ENCODE data around the gene SNW1. TPM values are rescaled to one million over a fixed set of nuclear protein-coding genes. Genes with fewer than 3 reads are reported as not detected.

The SNW1 gene
- total RNA-seq, result 10 to 100 TPM; 46.7 to 62.8 (median 58.0) TPM

- intact Hi-C loops (cut with DNase I; ENCODE audit: low total_unique reads), result no loop called here
- peak within 1 kb of the TSS; percentile 89 for H3K4me3 ChIP-seq (ENCODE audit: low read depth, poor library complexity, severe bottlenecking)
- peak; percentile 94 to 98 for DNase-seq (ENCODE audit: low spot score in 2 of 2)
- WGBS, 2 donors, result 0 to 1% methylated on average over 58 to 60 of the region's 60 CpGs
- TF ChIP-seq CTCF (IDR thresholded peaks at IDR 0.05), result no peak
- TF ChIP-seq POLR2A (IDR thresholded peaks at IDR 0.05), result peak in 1 of 2 donors; percentile 87
Measured at GRCh38 chr14:77760381-77761204, at the start of gene SNW1. Gene SNW1 (minus strand): TSS chr14:77761156. CDS start chr14:77761127, 29 bp downstream.

- WGBS, 2 donors, result 96 to 97% methylated on average over 1 of the region's 1 CpG
- no peak for DNase-seq (ENCODE audit: low spot score in 2 of 2)
- H3K4me3 ChIP-seq (ENCODE audit: low read depth, poor library complexity, severe bottlenecking), result no peak overlapping the region
- intact Hi-C loops (cut with DNase I; ENCODE audit: low total_unique reads), result no loop called here
- no peak for TF ChIP-seq POLR2A (IDR thresholded peaks at IDR 0.05)
- no peak for TF ChIP-seq CTCF (IDR thresholded peaks at IDR 0.05)
Measured at GRCh38 chr14:77809011-77809410, 48.1 kb upstream of the SNW1 start.

- H3K4me3 ChIP-seq (ENCODE audit: low read depth, poor library complexity, severe bottlenecking), result no peak overlapping the region
- TF ChIP-seq CTCF (IDR thresholded peaks at IDR 0.05), result no peak
- no peak for TF ChIP-seq POLR2A (IDR thresholded peaks at IDR 0.05)
Measured at GRCh38 chr14:77808250-77808649, 47.3 kb upstream of the SNW1 start.

GRCh38 chr14:77805706-77806105, 44.8 kb upstream of the SNW1 start:
- no peak overlapping the region for H3K4me3 ChIP-seq (ENCODE audit: low read depth, poor library complexity, severe bottlenecking)
- no peak for TF ChIP-seq POLR2A (IDR thresholded peaks at IDR 0.05)
- WGBS, 2 donors, result 79 to 87% methylated on average over 6 of the region's 6 CpGs
- intact Hi-C loops (cut with DNase I; ENCODE audit: low total_unique reads), result no loop called here
- DNase-seq (ENCODE audit: low spot score in 2 of 2), result no peak

More at GRCh38 chr14:77808250-77808649, 47.3 kb upstream of the SNW1 start:
- 96% methylated on average over 3 of the region's 3 CpGs for WGBS, 2 donors
- no peak for DNase-seq (ENCODE audit: low spot score in 2 of 2)
- intact Hi-C loops (cut with DNase I; ENCODE audit: low total_unique reads), result no loop called here

- TF ChIP-seq CTCF (IDR thresholded peaks at IDR 0.05) (no peak), POLR2A (IDR thresholded peaks at IDR 0.05) (no peak)
- WGBS, 2 donors, result 63 to 65% methylated on average over 6 of the region's 6 CpGs
- intact Hi-C loops (cut with DNase I; ENCODE audit: low total_unique reads), result no loop called here
- no peak overlapping the region for H3K4me3 ChIP-seq (ENCODE audit: low read depth, poor library complexity, severe bottlenecking)
- DNase-seq (ENCODE audit: low spot score in 2 of 2), result no peak
Measured at GRCh38 chr14:77804592-77804991, 43.6 kb upstream of the SNW1 start.

GRCh38 chr14:77800814-77801213, 39.9 kb upstream of the SNW1 start:
- no peak for TF ChIP-seq POLR2A (IDR thresholded peaks at IDR 0.05)
- no peak overlapping the region for H3K4me3 ChIP-seq (ENCODE audit: low read depth, poor library complexity, severe bottlenecking)
- WGBS, 2 donors, result 88 to 91% methylated on average over 1 of the region's 1 CpG
- intact Hi-C loops (cut with DNase I; ENCODE audit: low total_unique reads), result no loop called here
- no peak for DNase-seq (ENCODE audit: low spot score in 2 of 2)

Measured in lower leg skin (tissue), 4 donors.